ENCODE measurements around the gene WDR90.

GRCh38 chr16:648071-648780 lies 939 bp upstream of the WDR90 start:
- TF ChIP-seq CTCF (IDR thresholded peaks at IDR 0.05) (peak; percentile 61), EZH2 (IDR thresholded peaks at IDR 0.05) (no peak), EZH2phosphoT487 (IDR thresholded peaks at IDR 0.05) (no peak)
